ENCODE measurements around the gene PINLYP.

PINLYP gene

DNA sequence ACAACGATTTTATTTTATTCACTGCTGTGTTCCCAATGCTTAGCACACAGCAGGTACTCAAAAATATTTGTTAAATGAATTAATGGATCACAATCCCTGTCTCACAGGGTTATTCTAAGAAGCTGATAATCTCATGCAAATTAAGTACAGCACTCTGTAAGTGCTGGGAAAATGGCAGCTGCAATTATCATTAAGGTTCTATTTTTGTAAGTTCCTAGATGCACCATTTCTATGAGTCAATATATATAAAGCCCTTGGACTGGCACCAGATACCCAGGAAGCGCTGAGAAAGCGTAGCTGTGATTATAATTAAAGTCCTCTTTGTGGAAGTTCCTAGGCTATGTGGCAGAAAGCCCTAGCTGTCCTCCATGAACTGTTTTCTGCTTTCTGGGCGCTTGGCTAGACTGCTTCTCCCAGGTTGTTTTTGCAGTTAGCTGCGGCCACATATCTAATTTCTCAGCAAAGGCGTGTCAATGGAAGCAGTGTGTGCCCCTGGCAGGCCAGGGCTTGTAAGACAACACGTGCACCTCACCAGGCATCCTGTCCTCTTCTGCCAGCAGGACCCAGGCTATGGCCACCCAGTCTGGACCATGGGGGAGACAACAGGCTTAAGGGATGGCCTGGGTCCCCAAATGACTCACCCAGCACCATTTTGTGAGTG lies 31.1 kb downstream of the PINLYP start:
- DNase-seq: no peak

DNA sequence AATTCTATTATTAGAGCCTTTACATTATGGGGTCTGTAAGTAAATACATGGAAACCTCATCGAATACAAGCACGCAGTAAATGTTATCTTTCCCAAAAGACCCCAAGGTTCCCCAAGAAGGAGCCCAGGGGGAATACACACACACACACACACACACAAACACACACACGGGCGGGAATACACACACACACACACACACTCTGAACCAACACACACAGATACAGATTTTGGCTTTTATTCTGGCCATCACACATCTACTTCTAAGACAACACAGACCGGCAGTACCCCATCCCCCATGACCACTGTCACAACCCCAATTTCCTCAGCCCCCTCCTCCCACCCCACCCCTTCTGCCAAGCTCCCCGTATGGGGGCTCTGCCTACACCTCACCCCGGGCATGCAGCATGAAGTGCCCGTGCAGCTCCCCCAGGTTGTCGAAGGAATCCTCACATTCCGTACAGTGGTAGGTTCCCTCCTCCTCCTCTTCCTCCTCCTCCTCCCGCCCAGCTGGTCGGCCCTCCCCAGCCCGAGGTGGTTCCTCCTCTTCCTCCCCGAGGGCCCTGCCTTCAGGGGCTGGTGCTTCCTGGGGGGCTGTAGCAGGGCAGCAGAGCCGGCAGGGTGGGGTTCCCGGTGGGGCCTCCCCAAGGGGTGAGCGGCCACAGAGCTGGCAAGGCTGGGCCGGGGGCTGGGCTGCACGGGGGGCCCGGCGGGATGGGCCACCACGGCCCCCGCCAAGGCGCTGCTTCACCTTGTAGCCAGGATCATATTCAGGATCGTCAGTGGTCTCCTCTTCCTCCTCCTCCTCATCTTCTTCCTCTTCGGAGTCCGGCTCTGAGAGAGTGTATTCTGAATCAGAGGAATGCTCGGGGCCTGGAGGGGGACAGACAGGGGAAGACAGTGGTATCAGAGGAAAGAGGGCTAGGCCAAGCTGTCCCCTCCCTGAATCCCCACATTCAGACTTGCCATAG lies 31.9 kb downstream of the PINLYP start:
- no peak for DNase-seq

DNA sequence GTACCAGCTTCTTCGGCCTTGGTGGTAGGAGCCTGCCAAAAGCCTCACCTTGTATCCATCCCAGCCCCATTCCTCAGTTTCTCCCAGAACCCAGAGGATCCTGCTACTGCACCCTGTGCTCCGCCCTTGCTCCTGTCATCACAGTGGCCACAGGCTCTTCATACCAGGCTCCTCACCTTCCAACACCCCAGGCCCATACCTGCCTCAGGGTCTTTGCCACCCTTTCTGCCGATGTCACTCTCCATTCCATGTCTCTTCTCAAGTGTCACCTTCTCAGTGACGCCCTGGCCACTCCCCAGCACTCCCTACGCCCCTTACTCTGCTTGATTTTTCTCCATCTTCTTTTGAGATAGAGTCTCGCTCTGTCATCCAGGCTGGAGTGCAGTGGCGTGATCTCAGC lies 34.3 kb downstream of the PINLYP start:
- no peak for DNase-seq

DNA sequence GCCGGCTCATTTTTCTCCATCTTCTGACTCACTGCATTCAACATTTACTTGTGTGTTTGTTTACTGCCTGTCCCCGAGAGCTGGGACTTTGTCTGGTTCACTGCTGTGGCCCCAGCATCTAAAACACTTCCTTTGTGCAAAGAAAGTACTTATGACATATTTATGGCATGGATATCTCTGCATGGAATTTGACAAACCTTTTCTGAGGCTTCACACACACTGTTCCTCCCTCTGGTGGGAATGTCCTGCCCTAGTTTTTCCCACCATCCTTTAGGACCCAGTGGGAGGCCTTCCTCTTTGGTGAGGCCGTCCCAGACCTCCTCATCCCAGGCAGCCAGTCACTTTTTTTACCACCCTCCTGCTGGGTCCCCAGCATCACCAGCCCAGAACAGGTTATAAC lies 34.9 kb downstream of the PINLYP start:
- no peak for DNase-seq

DNA sequence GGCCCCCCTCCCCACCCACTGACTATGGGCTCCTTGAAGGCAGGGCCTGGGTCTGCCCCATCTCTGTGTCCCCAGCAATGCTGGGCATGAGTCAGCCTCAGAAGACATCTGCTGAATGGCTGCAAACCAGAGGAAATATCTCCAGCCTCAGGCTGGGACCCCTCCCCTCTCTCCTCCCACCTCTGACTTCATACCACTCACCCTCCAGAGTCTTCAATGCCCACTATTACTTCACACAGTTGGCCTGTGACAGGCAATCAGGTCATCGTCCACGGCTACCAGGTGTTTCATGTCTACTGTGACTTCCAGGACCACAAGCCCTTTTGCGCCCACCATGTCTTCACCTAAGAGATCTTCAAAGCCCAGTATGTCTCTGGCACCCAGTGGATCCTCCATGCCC lies 36.2 kb downstream of the PINLYP start, which contains the start of gene SRRM5:
Gene SRRM5 (plus strand): TSS at position 301 of the 400 bp plus-strand sequence. CDS start 34 bp downstream, at position 335.
- DNase-seq: no peak

DNA sequence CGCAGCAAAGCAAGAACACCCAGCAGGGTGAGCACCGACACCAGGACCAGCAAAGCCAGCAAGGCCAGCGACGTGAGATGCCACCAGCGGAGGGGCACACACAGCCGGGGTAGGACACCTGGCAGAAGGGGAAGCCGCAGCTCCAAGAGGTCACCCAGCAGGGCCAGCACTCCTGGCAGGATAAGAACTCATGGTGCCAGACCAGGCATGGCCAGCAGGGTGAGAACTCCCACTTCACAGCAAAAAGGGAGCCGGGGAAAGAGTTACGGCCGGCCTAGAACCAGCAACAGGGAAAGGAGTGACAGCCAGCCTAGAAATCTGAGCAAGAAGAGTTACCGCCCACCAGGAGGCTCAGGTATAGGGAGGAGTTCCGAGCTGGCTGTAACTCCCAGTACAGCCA lies 36.8 kb downstream of the PINLYP start:
- no peak for DNase-seq

DNA sequence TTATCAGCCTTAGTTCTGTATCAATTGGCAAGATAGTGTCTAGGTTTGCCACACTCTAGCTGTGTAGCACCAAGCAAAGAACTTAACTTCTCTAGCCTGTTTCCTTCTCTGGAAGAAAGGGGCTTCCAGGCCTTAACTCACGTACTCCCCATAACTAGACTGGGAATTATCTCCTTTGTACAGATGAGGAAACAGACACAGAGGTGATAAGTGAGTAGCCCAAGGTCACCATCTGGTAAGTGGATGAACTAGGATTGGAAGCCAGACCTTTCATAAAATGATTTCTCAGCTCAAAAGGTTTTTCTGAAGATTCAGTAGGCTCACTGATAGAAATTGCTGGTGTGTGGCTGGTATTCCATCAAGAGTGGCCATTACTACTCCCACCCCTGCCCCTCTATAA lies 40.7 kb downstream of the PINLYP start:
- no peak for DNase-seq

DNA sequence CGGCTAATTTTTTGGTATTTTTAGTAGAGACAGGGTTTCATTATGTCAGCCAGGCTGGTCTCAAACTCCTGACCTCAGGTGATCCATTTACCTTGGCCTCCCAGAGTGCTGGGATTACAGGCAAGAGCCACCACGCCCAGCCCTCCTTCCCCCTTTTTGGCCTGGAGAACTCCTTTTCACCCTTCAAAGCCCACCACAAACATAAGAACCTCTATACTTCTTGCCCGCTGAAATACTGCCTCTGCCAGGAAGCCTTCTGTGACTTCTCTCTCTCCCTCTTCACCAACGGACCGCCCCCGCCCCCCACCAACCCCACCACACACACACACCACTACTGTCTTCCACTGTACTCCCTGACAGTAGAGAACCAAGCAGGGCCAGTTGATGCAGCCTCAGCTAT lies 41.4 kb downstream of the PINLYP start:
- DNase-seq: no peak

DNA sequence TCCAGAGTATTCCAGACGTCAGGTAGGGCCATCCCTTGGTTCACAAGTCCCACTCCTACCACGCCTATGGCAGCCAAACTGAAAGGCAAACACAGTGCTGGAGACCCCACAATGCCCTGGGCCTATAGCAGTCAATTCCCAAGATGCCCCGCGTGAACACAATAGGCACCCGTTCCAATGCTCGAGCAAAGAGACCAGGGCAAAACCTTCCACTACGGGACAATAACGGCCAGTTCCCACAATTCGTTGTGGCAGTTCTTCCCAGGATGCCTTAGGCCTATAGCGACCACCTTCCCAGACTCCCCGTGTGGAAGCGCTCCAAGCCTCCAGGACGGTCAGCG lies 43.3 kb downstream of the PINLYP start:
- DNase-seq: no peak

DNA sequence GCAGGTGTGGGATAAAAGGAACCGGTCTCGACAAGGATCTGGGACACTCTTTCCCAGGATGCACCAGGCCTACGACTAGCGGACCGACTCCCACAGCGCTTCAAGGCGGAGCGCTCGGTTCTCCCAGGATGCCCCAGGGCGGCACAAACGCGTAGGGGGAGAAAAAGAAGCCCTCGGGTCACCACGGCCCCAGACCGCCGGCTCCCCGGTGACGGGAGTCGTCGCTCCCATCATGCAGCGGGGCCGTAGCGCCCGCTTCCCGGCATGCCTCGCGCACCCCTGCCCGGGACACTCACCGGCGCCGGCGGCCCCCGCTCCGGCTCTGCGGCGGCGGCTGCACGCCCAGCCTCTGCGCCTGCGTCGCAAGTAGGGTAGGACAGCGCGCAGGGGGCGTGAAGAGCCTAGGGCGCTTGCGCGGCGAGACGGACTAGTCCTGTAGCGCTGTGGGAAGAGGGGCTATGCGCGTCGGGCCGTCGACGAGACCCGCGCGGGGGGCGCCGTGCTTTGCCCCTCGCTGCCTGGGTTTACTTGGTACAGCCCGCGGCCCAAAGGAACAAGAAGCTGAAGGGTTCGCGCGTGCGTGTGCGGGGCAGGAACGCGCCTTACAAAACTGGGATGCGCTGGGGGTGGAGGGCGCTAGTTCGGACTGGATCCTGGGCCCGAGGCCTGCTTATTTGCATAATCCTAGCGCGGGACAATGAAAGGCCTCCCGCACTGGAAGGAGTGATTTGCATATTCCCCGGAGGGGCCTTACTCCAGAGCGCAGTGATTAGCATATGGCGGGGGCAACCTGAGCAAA lies 43.9 kb downstream of the PINLYP start, which contains the start of gene ZNF428:
Gene ZNF428 (minus strand): TSS at position 368 of the 799 bp plus-strand sequence. CDS start 5,325 bp downstream, outside the sequence.
- peak; percentile 98 for DNase-seq

DNA sequence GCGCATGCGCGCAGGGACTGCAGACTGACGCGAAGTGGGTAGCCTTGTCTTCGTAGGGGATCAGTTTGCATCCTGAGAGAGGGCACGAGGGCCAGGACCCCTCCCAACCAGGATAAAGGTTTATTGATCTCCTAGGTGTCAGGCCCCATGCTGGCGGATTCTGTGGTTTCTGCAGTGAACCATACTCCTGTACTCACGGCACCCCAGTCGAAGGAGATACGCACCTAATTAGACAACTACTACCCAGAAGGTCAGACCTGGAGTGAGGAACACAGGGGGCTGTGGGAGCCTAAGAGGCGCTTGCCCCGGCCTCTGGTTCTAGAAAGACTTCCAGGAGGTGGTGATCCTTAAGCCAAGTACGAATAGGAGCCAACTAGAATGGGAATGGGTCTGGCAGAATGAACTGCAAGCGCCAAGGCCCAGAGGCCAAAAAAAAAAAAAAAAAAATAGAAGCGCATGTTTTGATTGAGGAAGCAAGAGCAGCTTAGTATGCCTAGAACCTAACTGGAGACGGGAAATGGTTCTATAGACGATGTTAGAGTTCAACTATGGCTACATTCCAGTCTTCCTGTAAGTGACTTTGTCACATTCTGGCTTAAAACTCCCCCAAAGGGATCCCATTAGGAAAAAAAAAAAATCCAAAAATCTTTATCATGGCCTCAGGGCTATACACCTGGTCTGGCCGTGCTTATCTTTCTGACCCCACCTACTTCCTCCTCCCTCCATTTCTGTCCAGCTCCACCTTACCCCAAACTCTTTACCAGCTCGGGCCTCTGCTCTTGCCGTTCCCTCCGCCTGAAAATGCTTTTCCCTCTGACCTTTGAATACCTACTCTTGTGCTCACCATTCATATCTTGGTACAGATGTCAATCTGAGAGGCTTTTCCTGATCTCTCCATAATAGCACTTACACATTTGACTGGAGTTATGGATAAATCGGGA lies 44.7 kb downstream of the PINLYP start:
- no peak for DNase-seq

DNA sequence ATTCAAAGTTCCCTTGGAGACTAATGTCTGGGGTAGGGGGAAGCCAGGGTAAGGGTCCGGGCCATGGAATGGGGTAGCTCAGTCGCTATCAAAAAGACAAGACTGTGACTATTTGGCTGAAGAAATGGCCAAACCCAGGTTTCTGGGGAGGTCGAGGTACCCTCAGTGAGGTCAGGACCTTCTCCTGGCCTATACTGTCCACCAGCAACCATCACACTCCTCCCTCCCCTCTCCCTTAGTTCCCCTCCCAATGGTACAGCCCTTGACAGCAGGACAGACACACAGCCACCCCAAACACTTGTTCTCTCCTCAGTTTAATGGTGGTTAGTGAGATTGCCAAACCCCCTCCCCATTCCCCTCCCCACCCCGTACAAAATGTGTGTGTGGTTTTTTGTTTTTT lies 46.5 kb downstream of the PINLYP start:
- no peak for DNase-seq

DNA sequence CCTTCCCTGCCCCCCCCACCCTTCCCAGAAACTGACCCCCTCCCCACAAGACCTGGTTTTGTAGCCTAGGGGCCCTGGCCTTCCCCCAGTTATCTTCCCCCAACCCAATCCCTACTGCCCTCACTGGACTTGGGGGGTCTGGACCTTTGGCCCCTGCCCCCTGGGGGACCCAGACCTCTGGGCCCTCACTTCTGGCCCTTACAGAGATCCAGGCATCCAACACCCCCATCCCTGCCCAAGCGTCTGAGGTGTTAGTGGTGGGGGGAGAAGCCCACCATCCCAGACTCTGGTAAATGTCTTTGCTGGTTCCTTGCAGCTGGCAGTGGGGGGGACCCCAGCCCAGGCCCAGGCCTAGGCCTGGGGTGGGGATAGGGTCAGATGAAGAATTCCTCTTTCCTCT lies 47.4 kb downstream of the PINLYP start:
- DNase-seq: no peak

DNA sequence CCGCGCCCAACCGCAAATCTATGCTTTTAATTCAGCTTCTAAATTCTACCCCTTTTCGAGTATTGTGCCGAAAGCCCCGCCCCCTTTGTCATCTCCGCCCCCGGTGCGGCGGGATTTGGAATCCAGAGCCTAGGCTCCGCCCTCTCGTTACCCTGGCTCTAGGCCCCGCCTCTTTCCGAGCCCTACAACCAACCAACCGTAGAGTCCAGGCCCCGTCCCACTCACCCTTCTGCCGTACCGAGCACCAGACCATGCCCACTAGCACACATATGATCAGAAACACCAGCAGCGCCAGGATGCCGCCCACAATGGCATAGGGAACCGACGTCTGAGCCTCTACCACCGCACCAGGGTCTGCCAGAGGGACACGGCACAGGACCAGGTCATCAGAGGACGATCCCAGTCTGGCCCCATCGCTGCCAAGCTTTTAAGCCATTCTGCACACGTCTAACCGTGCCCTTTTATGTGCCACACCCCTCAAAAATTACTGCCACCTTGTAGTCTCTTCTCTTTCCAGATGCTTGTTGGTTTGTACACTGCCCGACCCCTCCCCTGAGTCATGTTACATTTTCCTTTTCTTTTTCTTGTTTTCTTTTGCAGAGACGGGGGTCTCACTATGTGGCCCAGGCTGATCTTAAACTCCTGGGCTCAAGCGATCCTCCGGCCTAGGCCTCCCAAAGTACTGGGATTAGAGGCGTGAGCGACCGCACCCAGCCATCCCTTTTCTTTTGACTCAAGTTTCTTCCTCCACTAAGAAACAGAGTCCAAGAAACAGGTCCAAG lies 48.5 kb downstream of the PINLYP start:
- no peak for DNase-seq

DNA sequence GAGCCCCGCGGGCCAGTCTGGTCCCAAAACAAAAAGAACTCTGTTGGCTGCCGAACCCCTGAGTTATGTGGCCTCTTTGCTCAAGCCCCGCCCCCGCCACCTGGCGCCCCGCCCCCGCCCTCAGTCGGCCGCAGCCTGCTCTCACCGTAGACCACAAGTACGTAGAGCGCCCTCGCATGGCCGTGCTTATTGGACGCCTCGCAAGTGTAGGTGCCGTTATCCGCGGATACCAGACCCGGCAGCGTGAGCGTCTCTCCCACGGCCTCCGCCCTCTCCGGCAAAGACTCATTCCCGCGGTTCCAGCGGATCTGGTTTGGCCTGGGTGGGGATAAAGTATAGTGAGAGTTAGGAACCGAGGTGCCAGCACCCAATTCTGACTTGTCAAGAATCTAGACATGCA lies 49.3 kb downstream of the PINLYP start:
- no peak for DNase-seq

DNA sequence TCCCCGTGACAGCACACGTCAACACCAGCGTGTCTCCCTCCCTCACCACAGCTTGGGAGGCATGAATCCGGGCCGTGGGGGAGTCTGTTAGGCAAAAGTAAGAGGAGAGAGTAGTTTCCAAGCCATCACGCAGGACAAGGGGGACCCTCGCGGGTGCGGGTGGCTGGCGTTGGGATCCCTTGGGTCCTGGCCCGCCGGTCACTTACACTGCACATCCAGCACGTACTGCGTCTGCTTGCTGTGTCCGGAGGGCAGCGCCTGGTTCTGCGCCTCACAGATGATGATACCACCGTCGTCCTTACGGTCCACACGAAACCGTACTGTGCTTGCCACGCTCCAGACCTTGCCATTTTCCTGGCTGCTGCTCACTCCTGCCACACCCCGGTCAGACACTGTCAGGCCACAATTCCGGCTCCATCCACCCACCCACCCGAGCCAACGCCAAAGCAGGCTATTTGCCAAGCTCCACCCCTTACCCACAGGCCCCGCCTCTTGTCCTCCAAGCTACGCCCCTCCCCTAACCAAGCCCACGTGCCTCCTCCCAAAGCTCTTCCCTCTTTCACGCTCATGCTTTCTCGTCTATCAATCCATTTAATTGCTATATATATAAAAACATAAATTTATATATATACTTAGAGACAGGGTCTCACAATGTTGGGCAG lies 50.4 kb downstream of the PINLYP start:
- DNase-seq: no peak

DNA sequence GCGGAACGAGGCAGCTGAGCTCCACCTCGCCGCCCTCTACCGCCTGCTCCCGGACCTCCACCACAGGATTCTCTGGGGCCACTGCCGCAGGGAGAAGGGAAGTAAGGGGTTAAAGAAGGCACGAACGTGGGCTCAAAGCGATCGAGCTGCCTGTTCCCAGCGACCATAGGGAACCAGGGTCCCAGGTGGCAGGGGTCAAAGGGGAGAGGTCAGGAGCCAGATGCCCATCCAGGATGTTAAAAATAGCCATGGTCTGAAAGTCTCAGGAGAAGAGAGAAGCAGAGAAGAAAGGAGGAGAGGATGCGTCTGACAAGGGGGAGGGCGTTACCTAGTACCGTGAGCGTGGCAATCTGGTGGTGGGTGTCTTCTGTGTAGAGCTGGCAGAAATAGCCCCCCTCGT lies 51.2 kb downstream of the PINLYP start:
- DNase-seq: no peak

DNA sequence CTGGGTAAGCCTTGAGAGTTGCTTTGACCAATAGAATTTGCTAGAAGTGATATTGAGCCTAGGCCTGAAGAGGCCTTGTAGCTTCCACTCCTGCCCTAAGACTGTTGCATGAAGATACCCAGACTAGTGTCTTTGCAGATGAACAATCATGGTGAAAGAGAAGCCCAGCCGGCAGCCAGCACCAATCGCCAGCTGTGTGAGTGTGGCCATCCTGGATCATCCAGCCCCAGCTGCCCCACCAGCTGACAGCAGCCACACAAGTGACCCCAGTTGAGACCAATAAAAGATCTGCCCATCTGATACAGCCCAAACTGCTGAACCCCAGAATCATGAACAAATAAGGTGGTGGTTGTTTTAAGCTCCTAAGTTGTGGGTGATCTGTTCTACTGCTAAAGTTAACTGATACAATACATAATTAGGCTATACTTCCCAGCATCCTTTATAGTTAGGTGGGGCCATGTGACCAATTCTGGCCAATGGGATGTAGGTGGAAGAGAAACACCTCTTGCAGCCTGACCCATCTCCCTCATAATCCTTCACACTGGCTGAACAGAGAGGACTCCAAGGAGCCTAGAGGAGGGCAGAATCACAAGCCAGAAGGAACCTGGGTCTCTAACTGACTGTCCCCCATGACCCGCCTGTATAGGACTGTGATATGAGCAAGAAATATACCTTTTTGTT lies 53.2 kb downstream of the PINLYP start:
- DNase-seq: no peak

DNA sequence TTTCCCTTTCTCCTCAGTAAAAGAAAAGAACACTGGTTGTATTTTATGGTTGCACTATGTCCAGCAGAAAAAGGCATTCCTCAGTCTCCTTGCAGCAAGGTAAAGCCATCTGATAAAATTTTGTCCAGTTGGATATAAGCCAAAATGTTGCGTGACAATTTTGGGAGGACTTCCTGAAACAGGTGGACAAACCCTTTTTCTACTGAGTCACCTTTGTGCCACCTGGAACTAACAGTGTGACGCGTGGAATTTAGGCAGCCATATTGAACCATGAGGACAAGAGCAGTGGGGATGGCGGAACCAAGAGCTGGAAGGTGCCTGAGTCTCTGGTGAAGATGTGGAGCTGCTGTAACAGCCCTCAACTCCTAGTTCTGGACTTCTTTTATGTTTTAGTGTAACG lies 55.9 kb downstream of the PINLYP start:
- DNase-seq: no peak
